CD8-positive, alpha-beta memory T cell (primary cell): Measurements from ENCODE around the gene DSCAM. TPM values are rescaled to one million over a fixed set of nuclear protein-coding genes. Genes with fewer than 3 reads are reported as not detected.

Source experiments
- CTCF ChIA-PET: fragments of 350-600 bp; sonication (Branson Sonifier 250); formaldehyde crosslinking; loops from one replicate; lab custom pipeline; 2021; ENCODE audit warnings: antibody characterized with exemption; lab: Charles Lee
- POLR2A ChIA-PET: fragments of 350-600 bp; sonication (Branson Sonifier 250); formaldehyde crosslinking; loops from one replicate; lab custom pipeline; 2021; ENCODE audit warnings: antibody characterized with exemption; lab: Charles Lee
- DNase-seq, 5 donors: peaks; one replicate each; pipeline versions ENCODE4 v3.0.0 to v3.0.0-alpha.2; 2020 to 2022; ENCODE audit warnings: mixed read lengths in 1 of 5
- H3K27ac ChIP-seq: one replicate; pipeline ENCODE4 v1.7.0; 2013; ENCODE audit warnings: low read depth, mild to moderate bottlenecking, low read length, moderate library complexity
- H3K27me3 ChIP-seq: 2 replicates; pipeline ENCODE4 v1.7.0; 2013; ENCODE audit warnings: low read length, mild to moderate bottlenecking; ENCODE audit not compliant: insufficient read depth, poor library complexity, severe bottlenecking
- H3K36me3 ChIP-seq: 2 replicates; pipeline ENCODE4 v1.7.0; 2013; ENCODE audit warnings: mild to moderate bottlenecking, low read length, moderate library complexity; ENCODE audit not compliant: insufficient read depth
- H3K4me1 ChIP-seq: 2 replicates; pipeline ENCODE4 v1.7.0; 2013; ENCODE audit warnings: mild to moderate bottlenecking, low read length, moderate library complexity; ENCODE audit not compliant: insufficient read depth
- H3K4me3 ChIP-seq: 2 replicates; pipeline ENCODE4 v1.7.0; 2013; ENCODE audit warnings: mild to moderate bottlenecking, low read length
- H3K9me3 ChIP-seq: 2 replicates; pipeline ENCODE4 v1.7.0; 2013; ENCODE audit warnings: mild to moderate bottlenecking, low read length
- H3K27ac Mint-ChIP-seq, 8 donors: one replicate each; pipeline ENCODE4 v1.8.0; 2020 to 2021; ENCODE audit warnings: mixed read lengths in 8 of 8, mild to moderate bottlenecking in 6 of 8, inconsistent platforms in 3 of 8, moderate library complexity in 3 of 8
- H3K27me3 Mint-ChIP-seq, 2 donors: one replicate each; pipeline ENCODE4 v1.8.0; 2020 to 2021; ENCODE audit warnings: mixed read lengths in 2 of 2, mild to moderate bottlenecking in 1 of 2, moderate library complexity in 1 of 2
- H3K36me3 Mint-ChIP-seq, 3 donors: one replicate each; pipeline ENCODE4 v1.8.0; 2020 to 2021; ENCODE audit warnings: mixed read lengths in 3 of 3, inconsistent platforms in 1 of 3, mild to moderate bottlenecking in 1 of 3
- H3K4me1 Mint-ChIP-seq, 3 donors: one replicate each; pipeline ENCODE4 v1.8.0; 2020 to 2021; ENCODE audit warnings: mixed read lengths in 3 of 3, inconsistent platforms in 1 of 3, mild to moderate bottlenecking in 1 of 3
- H3K4me3 Mint-ChIP-seq, 7 donors: one replicate each; pipeline ENCODE4 v1.8.0; 2020 to 2021; ENCODE audit warnings: mixed read lengths in 7 of 7, mild to moderate bottlenecking in 6 of 7, moderate library complexity in 4 of 7, inconsistent platforms in 2 of 7
- H3K9me3 Mint-ChIP-seq, 5 donors: one replicate each; pipeline ENCODE4 v1.8.0; 2020 to 2022; ENCODE audit warnings: mixed read lengths in 5 of 5, mild to moderate bottlenecking in 3 of 5, moderate library complexity in 2 of 5, inconsistent platforms in 1 of 5
- polyA plus RNA-seq: library from polyadenylated mRNA; unstranded; fragments of 300-500 nt; fragmentation: Illumina TruSeq; gene quantifications from one replicate; pipeline ENCODE4 v1.2.3, GENCODE V29; 2021
- total RNA-seq, 2 experiments: library from RNA; stranded (reverse); gene quantifications; one replicate each; pipeline ENCODE4 v1.2.3, GENCODE V29; 2021

The DSCAM gene
- total and polyA plus RNA-seq, 3 experiments from 2014 or later = not detected

GRCh38 chr21:40863839-40864238 is 16.9 kb upstream of the DSCAM start:
- H3K36me3 Mint-ChIP-seq = peaks cover 0 to 2% (median 0%) of the 10 kb centered on the region in 3 donors
- H3K27me3 Mint-ChIP-seq = peaks cover 0 to 2% of the 10 kb centered on the region in 2 donors
- no peaks in the 10 kb centered on the region for H3K27me3 ChIP-seq
- peaks cover 1 to 27% (median 7%) of the 10 kb centered on the region in 5 donors for H3K9me3 Mint-ChIP-seq
- H3K4me1 Mint-ChIP-seq = no peaks in the 10 kb centered on the region
- POLR2A ChIA-PET = no interaction called here
- no peaks in the 10 kb centered on the region for H3K9me3 ChIP-seq
- no peaks in the 10 kb centered on the region for H3K4me1 ChIP-seq
- H3K4me3 ChIP-seq = no peak overlapping the region
- no peak overlapping the region for H3K27ac Mint-ChIP-seq
- DNase-seq = no peak
- H3K4me3 Mint-ChIP-seq = no peak overlapping the region
- H3K36me3 ChIP-seq = no peaks in the 10 kb centered on the region
- CTCF ChIA-PET = no interaction called here
- H3K27ac ChIP-seq = no peak overlapping the region

GRCh38 chr21:40858517-40858916 is 11.6 kb upstream of the DSCAM start:
- H3K27me3 Mint-ChIP-seq = no peaks in the 10 kb centered on the region

GRCh38 chr21:40853956-40854688 is 7.2 kb upstream of the DSCAM start:
- H3K36me3 ChIP-seq = no peaks in the 10 kb centered on the region
- no peak overlapping the region for H3K27ac ChIP-seq
- no peaks in the 10 kb centered on the region for H3K36me3 Mint-ChIP-seq
- H3K9me3 ChIP-seq = no peaks in the 10 kb centered on the region
- peaks cover 0 to 5% (median 5%) of the 10 kb centered on the region in 5 donors for H3K9me3 Mint-ChIP-seq
- ChIA-PET POLR2A (no interaction called here), CTCF (no interaction called here)
- H3K27me3 ChIP-seq = no peaks in the 10 kb centered on the region
- H3K4me1 Mint-ChIP-seq = no peaks in the 10 kb centered on the region
- H3K4me1 ChIP-seq = no peaks in the 10 kb centered on the region
- no peak overlapping the region for H3K27ac Mint-ChIP-seq
- no peak overlapping the region for H3K4me3 ChIP-seq
- no peak for DNase-seq
- no peak overlapping the region for H3K4me3 Mint-ChIP-seq
- no peaks in the 10 kb centered on the region for H3K27me3 Mint-ChIP-seq

More at GRCh38 chr21:40858517-40858916, 11.6 kb upstream of the DSCAM start:
- no peak overlapping the region for H3K27ac Mint-ChIP-seq
- no peaks in the 10 kb centered on the region for H3K9me3 ChIP-seq
- H3K4me1 Mint-ChIP-seq = no peaks in the 10 kb centered on the region
- no peaks in the 10 kb centered on the region for H3K36me3 ChIP-seq
- H3K4me1 ChIP-seq = no peaks in the 10 kb centered on the region
- no peak for DNase-seq
- H3K4me3 ChIP-seq = no peak overlapping the region
- ChIA-PET CTCF (no interaction called here), POLR2A (no interaction called here)
- H3K9me3 Mint-ChIP-seq = peaks cover 0 to 16% (median 5%) of the 10 kb centered on the region in 5 donors
- H3K4me3 Mint-ChIP-seq = no peak overlapping the region
- H3K36me3 Mint-ChIP-seq = peaks cover 0 to 2% (median 0%) of the 10 kb centered on the region in 3 donors
- no peaks in the 10 kb centered on the region for H3K27me3 ChIP-seq
- H3K27ac ChIP-seq = no peak overlapping the region

DNA sequence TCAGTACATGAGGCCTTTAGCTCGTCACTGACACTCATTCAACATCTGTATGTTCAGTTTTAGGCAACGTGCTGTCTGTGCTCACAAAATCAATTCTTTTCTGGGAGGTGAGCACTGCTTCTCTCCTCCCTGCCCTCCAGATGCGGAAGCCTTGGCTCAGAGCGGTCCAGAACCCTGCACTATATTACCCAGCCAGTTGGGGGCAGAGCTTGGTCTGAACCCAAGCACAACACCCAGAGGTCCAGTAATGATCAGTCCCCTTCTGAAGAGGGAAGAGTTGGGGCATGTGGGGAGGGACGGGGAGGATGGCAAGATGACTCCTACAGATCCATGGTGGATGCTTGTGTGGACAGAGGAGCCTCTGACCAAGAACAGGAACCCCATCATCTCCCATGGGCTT is 5.6 kb upstream of the DSCAM start:
- Mint-ChIP-seq H3K9me3 (peaks cover 1 to 7% (median 3%) of the 10 kb centered on the region in 5 donors), H3K4me3 (no peak overlapping the region), H3K36me3 (no peaks in the 10 kb centered on the region), H3K4me1 (peaks cover 0 to under 1% (median 0%) of the 10 kb centered on the region in 3 donors), H3K27ac (no peak overlapping the region), H3K27me3 (peaks cover 0 to 4% of the 10 kb centered on the region in 2 donors)
- Histone ChIP-seq H3K27ac (no peak overlapping the region), H3K27me3 (no peaks in the 10 kb centered on the region), H3K4me3 (no peak overlapping the region), H3K4me1 (no peaks in the 10 kb centered on the region), H3K9me3 (no peaks in the 10 kb centered on the region), H3K36me3 (no peaks in the 10 kb centered on the region)
- POLR2A ChIA-PET = no interaction called here
- no peak for DNase-seq
- CTCF ChIA-PET = no interaction called here

GRCh38 chr21:40851749-40852148 is 4.8 kb upstream of the DSCAM start:
- H3K9me3 ChIP-seq = no peaks in the 10 kb centered on the region
- H3K4me1 Mint-ChIP-seq = peaks cover 0 to 5% (median 4%) of the 10 kb centered on the region in 3 donors
- no peak for DNase-seq
- ChIA-PET POLR2A (no interaction called here), CTCF (no interaction called here)
- no peaks in the 10 kb centered on the region for H3K27me3 ChIP-seq
- no peaks in the 10 kb centered on the region for H3K4me1 ChIP-seq
- H3K9me3 Mint-ChIP-seq = peaks cover 0 to 9% (median 6%) of the 10 kb centered on the region in 5 donors
- H3K27me3 Mint-ChIP-seq = peaks cover 6 to 11% of the 10 kb centered on the region in 2 donors
- no peaks in the 10 kb centered on the region for H3K36me3 Mint-ChIP-seq
- no peak overlapping the region for H3K27ac Mint-ChIP-seq
- H3K4me3 ChIP-seq = no peak overlapping the region
- no peaks in the 10 kb centered on the region for H3K36me3 ChIP-seq
- no peak overlapping the region for H3K27ac ChIP-seq
- no peak overlapping the region for H3K4me3 Mint-ChIP-seq

DNA sequence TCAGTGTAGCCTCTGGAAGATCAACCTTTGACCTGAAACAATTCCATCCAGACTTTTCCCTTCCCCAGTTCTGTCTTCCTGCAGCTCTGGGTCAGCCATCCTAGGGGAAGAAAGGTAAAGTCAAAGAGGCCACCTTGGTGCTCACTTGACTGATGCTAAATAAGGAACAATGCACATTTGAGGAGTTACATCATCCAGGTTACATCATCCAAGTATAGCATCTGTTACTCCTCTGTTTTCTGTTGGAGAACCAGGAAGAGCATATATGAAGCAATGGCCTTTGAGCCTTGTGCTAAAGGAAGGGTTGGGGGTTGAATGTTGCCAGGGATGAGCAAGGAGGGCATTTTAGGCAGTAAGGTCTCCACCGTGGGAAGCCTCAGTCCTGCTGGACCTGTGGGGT is 3.1 kb upstream of the DSCAM start:
- H3K27me3 ChIP-seq = no peaks in the 10 kb centered on the region
- H3K36me3 Mint-ChIP-seq = peaks cover 0 to 1% (median 0%) of the 10 kb centered on the region in 3 donors
- POLR2A ChIA-PET = no interaction called here
- peaks cover 0 to 11% (median 6%) of the 10 kb centered on the region in 5 donors for H3K9me3 Mint-ChIP-seq
- H3K27ac Mint-ChIP-seq = no peak overlapping the region
- no peaks in the 10 kb centered on the region for H3K36me3 ChIP-seq
- H3K4me1 ChIP-seq = no peaks in the 10 kb centered on the region
- H3K4me3 Mint-ChIP-seq = no peak overlapping the region
- no peak overlapping the region for H3K4me3 ChIP-seq
- no peak for DNase-seq
- no peak overlapping the region for H3K27ac ChIP-seq
- peaks cover 6 to 22% of the 10 kb centered on the region in 2 donors for H3K27me3 Mint-ChIP-seq
- H3K4me1 Mint-ChIP-seq = peaks cover 0 to 5% (median 4%) of the 10 kb centered on the region in 3 donors
- CTCF ChIA-PET = no interaction called here
- no peaks in the 10 kb centered on the region for H3K9me3 ChIP-seq

DNA sequence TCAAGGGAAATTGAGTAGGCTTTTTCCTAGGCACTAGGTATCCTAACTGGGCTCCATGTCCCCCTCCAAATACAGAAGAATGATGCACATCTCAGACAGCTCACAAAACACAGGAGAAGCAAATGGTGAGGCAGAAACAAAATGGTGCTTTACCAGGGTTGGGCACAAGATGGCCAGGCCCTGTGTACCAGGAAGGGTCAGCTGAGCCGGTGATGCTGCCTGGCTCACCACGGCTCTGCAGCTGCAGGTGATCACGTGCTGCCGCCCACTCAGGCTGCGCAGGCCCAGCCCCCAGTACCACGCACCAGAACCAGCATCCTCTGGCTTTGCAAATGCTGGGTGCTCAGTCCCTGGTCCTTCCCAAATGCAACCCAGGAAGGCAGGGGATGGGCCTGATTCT is 993 bp upstream of the DSCAM start:
- POLR2A ChIA-PET = no interaction called here
- DNase-seq = no peak
- no peak overlapping the region for H3K27ac Mint-ChIP-seq
- peaks cover 0 to 1% (median 0%) of the 10 kb centered on the region in 3 donors for H3K36me3 Mint-ChIP-seq
- Histone ChIP-seq H3K4me1 (no peaks in the 10 kb centered on the region), H3K36me3 (no peaks in the 10 kb centered on the region), H3K9me3 (no peaks in the 10 kb centered on the region), H3K27ac (no peak overlapping the region), H3K4me3 (no peak overlapping the region), H3K27me3 (no peaks in the 10 kb centered on the region)
- H3K4me1 Mint-ChIP-seq = peaks cover 0 to 5% (median 4%) of the 10 kb centered on the region in 3 donors
- peaks cover 10 to 25% of the 10 kb centered on the region in 2 donors for H3K27me3 Mint-ChIP-seq
- peaks cover 0 to 11% (median 3%) of the 10 kb centered on the region in 5 donors for H3K9me3 Mint-ChIP-seq
- CTCF ChIA-PET = no interaction called here
- H3K4me3 Mint-ChIP-seq = no peak overlapping the region

GRCh38 chr21:40846103-40846502 is 855 bp downstream of the DSCAM start:
- ChIA-PET CTCF (no interaction called here), POLR2A (no interaction called here)
- no peak for DNase-seq
- H3K27me3 ChIP-seq = no peaks in the 10 kb centered on the region
- H3K9me3 ChIP-seq = no peaks in the 10 kb centered on the region
- H3K36me3 Mint-ChIP-seq = peaks cover 0 to 1% (median 0%) of the 10 kb centered on the region in 3 donors
- H3K36me3 ChIP-seq = no peaks in the 10 kb centered on the region
- no peak overlapping the region for H3K4me3 Mint-ChIP-seq
- H3K27ac Mint-ChIP-seq = no peak overlapping the region
- no peak overlapping the region for H3K27ac ChIP-seq
- peaks cover 0 to 5% (median 4%) of the 10 kb centered on the region in 3 donors for H3K4me1 Mint-ChIP-seq
- H3K4me3 ChIP-seq = no peak overlapping the region
- peaks cover 12 to 27% of the 10 kb centered on the region in 2 donors for H3K27me3 Mint-ChIP-seq
- peaks cover 0 to 11% (median 4%) of the 10 kb centered on the region in 5 donors for H3K9me3 Mint-ChIP-seq
- H3K4me1 ChIP-seq = no peaks in the 10 kb centered on the region
